Liver (tissue), 3 donors: Measurements from ENCODE around the gene ZRANB1.

ENCODE experiments used
- GABPA ChIP-seq, 2 donors: IDR thresholded peaks in 1 of 2; conservative IDR thresholded peaks in 1 of 2; 2 replicates each; pipeline ENCODE4 v1.6.1; 2016; ENCODE audit warnings: antibody characterized with exemption in 2 of 2, mild to moderate bottlenecking in 1 of 2, moderate library complexity in 1 of 2
- HNF4A ChIP-seq, 2 donors: conservative IDR thresholded peaks; 2 replicates each; pipeline ENCODE4 v1.6.1; 2016; ENCODE audit warnings: antibody characterized with exemption in 2 of 2, mild to moderate bottlenecking in 2 of 2
- JUND ChIP-seq, 2 donors: IDR thresholded peaks; 2 replicates each; pipeline ENCODE4 v1.6.1; 2016; ENCODE audit warnings: antibody characterized with exemption in 2 of 2
- RAD21 ChIP-seq, 2 donors: IDR thresholded peaks; 2 replicates each; pipeline ENCODE4 v1.6.1; 2016; ENCODE audit warnings: antibody characterized with exemption in 2 of 2, mild to moderate bottlenecking in 2 of 2
- YY1 ChIP-seq: IDR thresholded peaks from 2 replicates; pipeline ENCODE4 v1.6.1; 2016; ENCODE audit warnings: antibody characterized with exemption, mild to moderate bottlenecking
- TF ChIP-seq, protein P1 (sequence below): fragments of 150-350 bp; IDR thresholded peaks from 2 replicates; pipeline ENCODE4 v1.5.1; 2017; ENCODE audit warnings: improper control_type of control experiment, low read depth, low read length; ENCODE audit not compliant: missing input control
- TF ChIP-seq, protein P2 (sequence below): IDR thresholded peaks from 2 replicates; pipeline ENCODE4 v1.6.1; 2016; ENCODE audit warnings: antibody characterized with exemption
- TF ChIP-seq, protein P3 (sequence below): IDR thresholded peaks from 2 replicates; pipeline ENCODE4 v1.6.1; 2016; ENCODE audit warnings: antibody characterized with exemption
- TF ChIP-seq, protein P4 (sequence below): IDR thresholded peaks from 2 replicates; pipeline ENCODE4 v1.6.1; 2016; ENCODE audit warnings: antibody characterized with exemption
- donor health status: healthy.
- donor health status: healthy.

DNA sequence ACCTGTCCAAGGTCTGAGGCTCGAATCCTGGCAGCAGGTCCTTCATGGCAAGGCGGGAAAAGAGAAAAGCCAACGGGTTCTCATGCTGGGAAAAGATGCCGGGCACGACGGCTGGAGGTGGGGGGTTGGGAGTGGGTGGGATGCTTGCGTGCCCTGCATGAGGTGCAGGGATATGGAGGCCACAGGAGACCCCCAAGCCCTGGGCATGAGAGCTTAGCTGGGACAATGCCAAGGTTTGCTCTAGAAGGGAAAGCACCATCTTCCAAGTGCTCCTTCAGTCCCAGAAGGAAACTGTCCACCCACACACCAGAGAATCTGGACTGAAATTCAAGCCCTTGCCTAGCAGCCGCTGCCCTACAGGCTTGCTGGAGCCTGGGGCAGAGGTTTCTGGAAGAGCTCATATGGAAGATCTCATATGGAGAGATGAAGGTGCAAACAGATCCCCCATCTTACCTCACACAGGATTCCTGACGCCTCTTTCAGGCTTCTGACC, 64.3 kb downstream of the ZRANB1 start:
- TF ChIP-seq, protein P1, sequence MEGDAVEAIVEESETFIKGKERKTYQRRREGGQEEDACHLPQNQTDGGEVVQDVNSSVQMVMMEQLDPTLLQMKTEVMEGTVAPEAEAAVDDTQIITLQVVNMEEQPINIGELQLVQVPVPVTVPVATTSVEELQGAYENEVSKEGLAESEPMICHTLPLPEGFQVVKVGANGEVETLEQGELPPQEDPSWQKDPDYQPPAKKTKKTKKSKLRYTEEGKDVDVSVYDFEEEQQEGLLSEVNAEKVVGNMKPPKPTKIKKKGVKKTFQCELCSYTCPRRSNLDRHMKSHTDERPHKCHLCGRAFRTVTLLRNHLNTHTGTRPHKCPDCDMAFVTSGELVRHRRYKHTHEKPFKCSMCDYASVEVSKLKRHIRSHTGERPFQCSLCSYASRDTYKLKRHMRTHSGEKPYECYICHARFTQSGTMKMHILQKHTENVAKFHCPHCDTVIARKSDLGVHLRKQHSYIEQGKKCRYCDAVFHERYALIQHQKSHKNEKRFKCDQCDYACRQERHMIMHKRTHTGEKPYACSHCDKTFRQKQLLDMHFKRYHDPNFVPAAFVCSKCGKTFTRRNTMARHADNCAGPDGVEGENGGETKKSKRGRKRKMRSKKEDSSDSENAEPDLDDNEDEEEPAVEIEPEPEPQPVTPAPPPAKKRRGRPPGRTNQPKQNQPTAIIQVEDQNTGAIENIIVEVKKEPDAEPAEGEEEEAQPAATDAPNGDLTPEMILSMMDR, result no peak
- TF ChIP-seq, protein P2, sequence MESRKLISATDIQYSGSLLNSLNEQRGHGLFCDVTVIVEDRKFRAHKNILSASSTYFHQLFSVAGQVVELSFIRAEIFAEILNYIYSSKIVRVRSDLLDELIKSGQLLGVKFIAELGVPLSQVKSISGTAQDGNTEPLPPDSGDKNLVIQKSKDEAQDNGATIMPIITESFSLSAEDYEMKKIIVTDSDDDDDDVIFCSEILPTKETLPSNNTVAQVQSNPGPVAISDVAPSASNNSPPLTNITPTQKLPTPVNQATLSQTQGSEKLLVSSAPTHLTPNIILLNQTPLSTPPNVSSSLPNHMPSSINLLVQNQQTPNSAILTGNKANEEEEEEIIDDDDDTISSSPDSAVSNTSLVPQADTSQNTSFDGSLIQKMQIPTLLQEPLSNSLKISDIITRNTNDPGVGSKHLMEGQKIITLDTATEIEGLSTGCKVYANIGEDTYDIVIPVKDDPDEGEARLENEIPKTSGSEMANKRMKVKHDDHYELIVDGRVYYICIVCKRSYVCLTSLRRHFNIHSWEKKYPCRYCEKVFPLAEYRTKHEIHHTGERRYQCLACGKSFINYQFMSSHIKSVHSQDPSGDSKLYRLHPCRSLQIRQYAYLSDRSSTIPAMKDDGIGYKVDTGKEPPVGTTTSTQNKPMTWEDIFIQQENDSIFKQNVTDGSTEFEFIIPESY, result no peak
- no peak for TF ChIP-seq GABPA (IDR thresholded peaks at IDR 0.05 in 1 of 2, conservative IDR thresholded peaks at IDR 0.05 in 1 of 2)
- TF ChIP-seq RAD21 (IDR thresholded peaks at IDR 0.05), result no peak
- TF ChIP-seq, protein P3, sequence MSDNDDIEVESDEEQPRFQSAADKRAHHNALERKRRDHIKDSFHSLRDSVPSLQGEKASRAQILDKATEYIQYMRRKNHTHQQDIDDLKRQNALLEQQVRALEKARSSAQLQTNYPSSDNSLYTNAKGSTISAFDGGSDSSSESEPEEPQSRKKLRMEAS, result no peak
- no peak for TF ChIP-seq YY1
- no peak for TF ChIP-seq JUND (IDR thresholded peaks at IDR 0.05)
- TF ChIP-seq, protein P4, sequence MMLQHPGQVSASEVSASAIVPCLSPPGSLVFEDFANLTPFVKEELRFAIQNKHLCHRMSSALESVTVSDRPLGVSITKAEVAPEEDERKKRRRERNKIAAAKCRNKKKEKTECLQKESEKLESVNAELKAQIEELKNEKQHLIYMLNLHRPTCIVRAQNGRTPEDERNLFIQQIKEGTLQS, result no peak
- TF ChIP-seq HNF4A (conservative IDR thresholded peaks at IDR 0.05), result no peak
